Adrenal gland (tissue), 12 donors: ENCODE measurements around the gene MAEA. TPM values are rescaled to one million over a fixed set of nuclear protein-coding genes. Genes with fewer than 3 reads are reported as not detected.

Experiments
- DNase-seq, 7 donors: peaks; one replicate each; pipeline ENCODE4 v3.0.0-alpha.2; 2019 to 2020
- H3K27ac ChIP-seq, 5 donors: fragments of 200-600 bp; sonication (generic) in 4 of 5; 1 replicate in 3 of 5; 2 replicates in 2 of 5; pipeline versions ENCODE4 v1.5.1 to v1.8.0; 2016 to 2020; ENCODE audit warnings: mild to moderate bottlenecking in 1 of 5
- H3K27me3 ChIP-seq: fragments of 200-600 bp; 2 replicates; pipeline ENCODE4 v1.8.0; 2021
- H3K36me3 ChIP-seq, 2 donors: fragments of 200-600 bp; replicated peaks in 1 of 2; 1 replicate in 1 of 2; 2 replicates in 1 of 2; pipeline versions ENCODE4 v1.5.1 to v1.8.0; 2018 to 2022
- H3K4me1 ChIP-seq, 2 donors: fragments of 200-600 bp; replicated peaks in 1 of 2; 1 replicate in 1 of 2; 2 replicates in 1 of 2; pipeline versions ENCODE4 v1.5.1 to v1.8.0; 2018 to 2021
- H3K4me3 ChIP-seq, 4 donors: fragments of 200-600 bp; sonication (generic) in 3 of 4; one replicate each; pipeline ENCODE4 v1.5.1; 2016 to 2018
- H3K9me3 ChIP-seq, 3 donors: fragments of 200-600 bp; sonication (generic) in 1 of 3; replicated peaks in 1 of 3; 1 replicate in 2 of 3; 2 replicates in 1 of 3; pipeline versions ENCODE4 v1.5.1 to v1.8.0; 2016 to 2021
- CTCF ChIP-seq, 6 experiments: fragments of 450-650 bp in 4 of 6; fragments of 200-600 bp in 2 of 6; sonication (generic) in 1 of 6; IDR thresholded peaks; 1 replicate in 5 of 6; 2 replicates in 1 of 6; pipeline versions ENCODE4 v1.5.1 to v1.8.0; 2016 to 2021; ENCODE audit warnings: antibody characterized with exemption in 6 of 6, mild to moderate bottlenecking in 2 of 6, moderate library complexity in 1 of 6
- POLR2A ChIP-seq, 2 donors: fragments of 450-650 bp; IDR thresholded peaks; one replicate each; pipeline ENCODE4 v1.6.1; 2017; ENCODE audit warnings: antibody characterized with exemption in 2 of 2, mild to moderate bottlenecking in 2 of 2, moderate library complexity in 1 of 2
- WGBS, 4 donors: extraction: QIAGEN DNeasy Blood & Tissue Kit in 2 of 4; methylation state at CpG; one replicate each; pipeline versions ENCODE4 v1.1.5 to v1.1.7; 2013 to 2017; 5-methylcytosine and 5-hydroxymethylcytosine counted together
- intact Hi-C, 2 donors: fragments of 100-400 bp; cut with DNase I; formaldehyde crosslinking; loops; one replicate each; pipeline versions ENCODE4 v1.14.1 to v1.15.0; 2022 to 2023
- polyA plus RNA-seq, 3 donors: library from polyadenylated mRNA; stranded (reverse); fragments of 200-250 nt in 2 of 3; fragments of 350-450 nt in 1 of 3; fragmentation: Illumina TruSeq in 1 of 3; extraction: RNeasy Lipid Tissue Mini Kit (QIAGEN cat#74804) in 1 of 3; gene quantifications; one replicate each; pipeline ENCODE4 v1.2.3, GENCODE V29; 2013 to 2014
- total RNA-seq, 9 donors: library from RNA; depleted of rRNA in 4 of 9; stranded (reverse); fragments of >200 nt in 4 of 9; fragments of 120-200 nt in 1 of 9; fragmentation: NEBNext Ultra II Directional in 1 of 9; extraction: Animal tissue kit (Norgen Biotek cat#: 25700) in 1 of 9; gene quantifications; one replicate each; pipeline versions ENCODE4 v1.1.0 to v1.2.4, GENCODE V29; 2013 to 2023
- donor health status: healthy with polysubstance abuse.
- donor health status: Bipolar disorder and iron deficiency.
- donor health status: DM: yes; HTN: yes; CAD: no.
- donor health status: DM: no; HTN: no; CAD: no.
- donor health status: DM: no; HTN: no; CAD: no.
- donor health status: DM: yes; HTN: yes; CAD: no.

The MAEA gene
- total and polyA plus RNA-seq, 12 donors, result 35.6 to 103 (median 75.1) TPM

GRCh38 chr4:1356181-1356998 lies 66.7 kb downstream of the MAEA start:
- Histone ChIP-seq H3K27ac (no peak overlapping the region), H3K9me3 (no peaks in the 10 kb centered on the region), H3K36me3 (peaks cover 0 to 18% of the 10 kb centered on the region in 2 donors), H3K27me3 (no peaks in the 10 kb centered on the region), H3K4me1 (peaks cover 6 to 16% of the 10 kb centered on the region in 2 donors), H3K4me3 (no peak overlapping the region)
- intact Hi-C loops, result loop anchor here (2.0 to 10.0 kb wide), 4 partner anchors 156 to 272 kb away; no protein-coding TSS in a partner anchor
- no peak for TF ChIP-seq POLR2A (IDR thresholded peaks at IDR 0.05)
- TF ChIP-seq CTCF (IDR thresholded peaks at IDR 0.05), result peak; percentile 72 to 83 (median 76)
- 40 to 81% (median 42%) methylated on average over 7 to 28 of the region's 28 CpGs for whole genome bisulfite sequencing, 4 donors
- peak; percentile 62 to 84 (median 70) for DNase-seq

GRCh38 chr4:1357356-1358248 lies 67.9 kb downstream of the MAEA start:
- H3K36me3 ChIP-seq, result peaks cover 0 to 16% of the 10 kb centered on the region in 2 donors
- no peak overlapping the region for H3K4me3 ChIP-seq
- TF ChIP-seq CTCF (IDR thresholded peaks at IDR 0.05), result no peak
- TF ChIP-seq POLR2A (IDR thresholded peaks at IDR 0.05), result no peak
- intact Hi-C loops, result loop anchor here (2.0 to 10.0 kb wide), 4 partner anchors 155 to 271 kb away; no protein-coding TSS in a partner anchor
- no peak overlapping the region for H3K27ac ChIP-seq
- H3K4me1 ChIP-seq, result peaks cover 6 to 17% of the 10 kb centered on the region in 2 donors
- 89 to 97% (median 93%) methylated on average over 5 to 27 of the region's 27 CpGs for WGBS, 4 donors
- H3K9me3 ChIP-seq, result no peaks in the 10 kb centered on the region
- no peaks in the 10 kb centered on the region for H3K27me3 ChIP-seq
- DNase-seq, result no peak

GRCh38 chr4:1358421-1359143 lies 68.9 kb downstream of the MAEA start:
- H3K36me3 ChIP-seq, result peaks cover 0 to 10% of the 10 kb centered on the region in 2 donors
- no peak overlapping the region for H3K27ac ChIP-seq
- 94 to 96% (median 96%) methylated on average over 37 to 38 of the region's 38 CpGs for WGBS, 4 donors
- H3K4me3 ChIP-seq, result no peak overlapping the region
- no peaks in the 10 kb centered on the region for H3K9me3 ChIP-seq
- peaks cover 6 to 17% of the 10 kb centered on the region in 2 donors for H3K4me1 ChIP-seq
- H3K27me3 ChIP-seq, result no peaks in the 10 kb centered on the region
- no peak for TF ChIP-seq CTCF (IDR thresholded peaks at IDR 0.05)
- DNase-seq, result no peak
- intact Hi-C loops, result loop anchor here (5.0 to 10.0 kb wide), 3 partner anchors 154 to 269 kb away; no protein-coding TSS in a partner anchor
